Naive thymus-derived CD4-positive, alpha-beta T cell (primary cell): ENCODE results near the gene ARHGAP5. TPM values are rescaled to one million over a fixed set of nuclear protein-coding genes. Genes with fewer than 3 reads are reported as not detected.

Experiments
- ATAC-seq: fragments of 150-1000 bp; cut with Tn5 transposase; 2 replicates; pipeline ENCODE4 v1.10.0; 2021; ENCODE audit warnings: mild to moderate bottlenecking, moderate library complexity
- CTCF ChIA-PET: fragments of 350-600 bp; sonication (Branson Sonifier 250); formaldehyde crosslinking; loops from one replicate; lab custom pipeline; 2021; ENCODE audit warnings: antibody characterized with exemption; lab: Charles Lee
- POLR2A ChIA-PET: fragments of 350-600 bp; sonication (Branson Sonifier 250); formaldehyde crosslinking; loops from one replicate; lab custom pipeline; 2021; ENCODE audit warnings: antibody characterized with exemption, inconsistent platforms; lab: Charles Lee
- DNase-seq, 9 donors: peaks; one replicate each; pipeline versions ENCODE4 v3.0.0 to v3.0.0-alpha.2; 2020 to 2022; ENCODE audit warnings: mixed read lengths in 1 of 9
- H3K27ac ChIP-seq: one replicate; pipeline ENCODE4 v1.7.0; 2013; ENCODE audit warnings: mild to moderate bottlenecking, low read depth, low read length, moderate library complexity
- H3K27me3 ChIP-seq, 2 donors: one replicate each; pipeline ENCODE4 v1.7.0; 2013; ENCODE audit warnings: low read length in 2 of 2, mild to moderate bottlenecking in 2 of 2, moderate library complexity in 2 of 2; ENCODE audit not compliant: control insufficient read depth in 2 of 2, insufficient read depth in 2 of 2
- H3K36me3 ChIP-seq, 3 experiments: 1 replicate in 2 of 3; 2 replicates in 1 of 3; pipeline ENCODE4 v1.7.0; 2013; ENCODE audit warnings: low read length in 3 of 3, mild to moderate bottlenecking in 3 of 3, moderate library complexity in 1 of 3; ENCODE audit not compliant: insufficient read depth in 3 of 3, control insufficient read depth in 2 of 3
- H3K4me1 ChIP-seq, 2 donors: one replicate each; pipeline ENCODE4 v1.7.0; 2013; ENCODE audit warnings: low read length in 2 of 2, mild to moderate bottlenecking in 2 of 2, moderate library complexity in 1 of 2; ENCODE audit not compliant: control insufficient read depth in 2 of 2, insufficient read depth in 2 of 2
- H3K4me3 ChIP-seq: 2 replicates; pipeline ENCODE4 v1.7.0; 2013; ENCODE audit warnings: mild to moderate bottlenecking, low read length
- H3K9me3 ChIP-seq, 3 experiments: 1 replicate in 2 of 3; 2 replicates in 1 of 3; pipeline ENCODE4 v1.7.0; 2013; ENCODE audit warnings: low read length in 3 of 3; ENCODE audit not compliant: control insufficient read depth in 2 of 3
- H3K27ac Mint-ChIP-seq, 9 donors: one replicate each; pipeline ENCODE4 v1.8.0; 2020 to 2022; ENCODE audit warnings: mixed read lengths in 9 of 9, mild to moderate bottlenecking in 8 of 9, moderate library complexity in 5 of 9, inconsistent platforms in 2 of 9
- H3K27me3 Mint-ChIP-seq, 5 donors: one replicate each; pipeline ENCODE4 v1.8.0; 2021 to 2022; ENCODE audit warnings: mixed read lengths in 5 of 5, mild to moderate bottlenecking in 1 of 5
- H3K36me3 Mint-ChIP-seq, 5 donors: one replicate each; pipeline ENCODE4 v1.8.0; 2020 to 2022; ENCODE audit warnings: mixed read lengths in 5 of 5, mild to moderate bottlenecking in 3 of 5, inconsistent platforms in 1 of 5
- H3K4me1 Mint-ChIP-seq, 7 donors: one replicate each; pipeline ENCODE4 v1.8.0; 2020 to 2022; ENCODE audit warnings: mixed read lengths in 7 of 7, mild to moderate bottlenecking in 3 of 7, inconsistent platforms in 1 of 7
- H3K4me3 Mint-ChIP-seq, 10 donors: one replicate each; pipeline ENCODE4 v1.8.0; 2020 to 2022; ENCODE audit warnings: mild to moderate bottlenecking in 10 of 10, mixed read lengths in 10 of 10, moderate library complexity in 6 of 10, inconsistent platforms in 2 of 10
- H3K9me3 Mint-ChIP-seq, 11 donors: one replicate each; pipeline ENCODE4 v1.8.0; 2020 to 2022; ENCODE audit warnings: mixed read lengths in 11 of 11, mild to moderate bottlenecking in 4 of 11, inconsistent platforms in 1 of 11, moderate library complexity in 1 of 11
- intact Hi-C, 2 donors: fragments of 100-400 bp; cut with micrococcal nuclease; formaldehyde crosslinking; loops; one replicate each; pipeline ENCODE4 v1.15.1; 2023
- polyA plus RNA-seq, 2 donors: library from polyadenylated mRNA; unstranded; fragments of 300-500 nt; fragmentation: Illumina TruSeq; gene quantifications; one replicate each; pipeline ENCODE4 v1.2.3, GENCODE V29; 2021
- total RNA-seq, 6 experiments: library from RNA in 5 of 6; stranded (reverse) in 5 of 6; gene quantifications; 1 replicate in 5 of 6; 2 replicates in 1 of 6; pipeline ENCODE4 v1.2.3 and lab custom pipeline; 2021 to 2026

Gene ARHGAP5
- total and polyA plus RNA-seq, 7 experiments from 2014 or later: 26.6 to 98.2 (median 51.4) TPM

DNA sequence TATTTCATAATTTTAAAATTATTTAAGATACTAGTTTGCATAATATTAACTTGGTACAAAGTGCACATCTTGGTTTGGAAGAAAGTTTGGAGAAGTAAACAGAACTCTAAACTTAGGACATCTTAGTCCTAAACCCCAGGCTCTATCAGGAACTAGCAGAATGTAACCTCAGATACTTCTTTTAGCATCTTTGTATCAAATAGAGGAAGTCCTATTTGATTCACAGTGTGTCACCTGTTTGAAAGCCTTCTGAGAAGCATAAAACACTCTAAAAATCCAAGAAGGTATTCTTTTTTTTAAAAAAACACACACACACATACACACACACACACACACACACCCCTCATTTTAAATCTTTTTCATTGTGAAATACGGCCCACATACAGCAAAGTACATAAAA lies 112.7 kb downstream of the ARHGAP5 start:
- Histone ChIP-seq H3K4me1 (no peaks in the 10 kb centered on the region), H3K27ac (no peak overlapping the region), H3K36me3 (no peaks in the 10 kb centered on the region), H3K4me3 (no peak overlapping the region), H3K9me3 (no peaks in the 10 kb centered on the region), H3K27me3 (no peaks in the 10 kb centered on the region)
- Mint-ChIP-seq H3K4me1 (peaks cover 5 to 8% (median 6%) of the 10 kb centered on the region in 7 donors), H3K4me3 (peak overlapping the region in 1 of 10 donors; percentile 44), H3K9me3 (peaks cover 0 to 16% (median 5%) of the 10 kb centered on the region in 11 donors), H3K36me3 (peaks cover 0 to 5% (median 3%) of the 10 kb centered on the region in 5 donors), H3K27me3 (peaks cover 0 to 16% (median 5%) of the 10 kb centered on the region in 5 donors), H3K27ac (no peak overlapping the region)
- ChIA-PET POLR2A (no interaction called here), CTCF (no interaction called here)
- DNase-seq: no peak
- intact Hi-C loops: loop anchor here in 1 of 2 donors (5.0 kb wide), 1 partner anchor 83 kb away; no protein-coding TSS in a partner anchor
- no peak for ATAC-seq

GRCh38 chr14:32190673-32191072 lies 113.6 kb downstream of the ARHGAP5 start:
- Mint-ChIP-seq H3K27ac (no peak overlapping the region), H3K9me3 (peaks cover 0 to 9% (median 2%) of the 10 kb centered on the region in 11 donors), H3K27me3 (peaks cover 0 to 13% (median 5%) of the 10 kb centered on the region in 5 donors), H3K36me3 (peaks cover 0 to 5% (median 2%) of the 10 kb centered on the region in 5 donors), H3K4me1 (peaks cover 5 to 8% (median 6%) of the 10 kb centered on the region in 7 donors), H3K4me3 (no peak overlapping the region)
- Histone ChIP-seq H3K4me1 (no peaks in the 10 kb centered on the region), H3K27me3 (no peaks in the 10 kb centered on the region), H3K27ac (no peak overlapping the region), H3K9me3 (no peaks in the 10 kb centered on the region), H3K36me3 (no peaks in the 10 kb centered on the region), H3K4me3 (no peak overlapping the region)
- ChIA-PET CTCF (no interaction called here), POLR2A (no interaction called here)
- intact Hi-C loops: no loop called here
- ATAC-seq (no peak), DNase-seq (no peak)

GRCh38 chr14:32192712-32193373 lies 115.7 kb downstream of the ARHGAP5 start:
- Mint-ChIP-seq H3K4me3 (no peak overlapping the region), H3K36me3 (no peaks in the 10 kb centered on the region), H3K27me3 (peaks cover 0 to 7% (median 5%) of the 10 kb centered on the region in 5 donors), H3K9me3 (no peaks in the 10 kb centered on the region), H3K27ac (no peak overlapping the region), H3K4me1 (peaks cover 0 to 3% (median 0%) of the 10 kb centered on the region in 7 donors)
- ATAC-seq: no peak
- Histone ChIP-seq H3K27ac (no peak overlapping the region), H3K9me3 (no peaks in the 10 kb centered on the region), H3K27me3 (no peaks in the 10 kb centered on the region), H3K4me3 (no peak overlapping the region), H3K4me1 (no peaks in the 10 kb centered on the region), H3K36me3 (no peaks in the 10 kb centered on the region)
- ChIA-PET POLR2A (interaction anchor here (0.6 kb wide), 1 partner anchor 349 kb away, joined by 3 read pairs; no protein-coding TSS in a partner anchor), CTCF (no interaction called here)
- DNase-seq: no peak
- intact Hi-C loops: no loop called here

GRCh38 chr14:32193532-32193931 lies 116.4 kb downstream of the ARHGAP5 start:
- Histone ChIP-seq H3K9me3 (no peaks in the 10 kb centered on the region), H3K4me1 (no peaks in the 10 kb centered on the region), H3K4me3 (no peak overlapping the region), H3K27me3 (no peaks in the 10 kb centered on the region), H3K36me3 (no peaks in the 10 kb centered on the region), H3K27ac (no peak overlapping the region)
- DNase-seq (no peak), ATAC-seq (no peak)
- ChIA-PET CTCF (no interaction called here), POLR2A (no interaction called here)
- no peaks in the 10 kb centered on the region for H3K9me3 Mint-ChIP-seq
- H3K36me3 Mint-ChIP-seq: no peaks in the 10 kb centered on the region
- H3K4me3 Mint-ChIP-seq: no peak overlapping the region
- peaks cover 0 to 7% (median 5%) of the 10 kb centered on the region in 5 donors for H3K27me3 Mint-ChIP-seq
- H3K27ac Mint-ChIP-seq: no peak overlapping the region
- peaks cover 0 to 3% (median 0%) of the 10 kb centered on the region in 7 donors for H3K4me1 Mint-ChIP-seq
- intact Hi-C loops: no loop called here

DNA sequence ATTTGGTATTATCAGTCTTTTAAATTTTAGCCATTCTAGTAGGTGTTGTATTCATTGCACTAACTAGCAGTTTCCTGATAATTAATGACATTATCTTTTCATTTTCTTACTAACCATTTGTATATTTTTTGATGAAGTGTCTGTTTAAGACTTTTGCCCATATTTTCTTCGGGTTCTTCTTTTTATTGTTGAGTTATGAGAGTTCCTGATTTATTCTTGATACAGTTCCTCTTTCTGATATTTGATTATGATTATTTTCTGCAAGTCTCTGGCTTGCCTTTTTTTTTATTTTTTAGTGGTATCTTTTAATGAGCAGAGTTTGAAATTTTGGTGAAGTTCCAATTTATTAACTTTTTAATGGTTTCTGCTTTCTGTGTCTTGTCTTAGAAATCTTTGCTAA lies 118.5 kb downstream of the ARHGAP5 start:
- no peak overlapping the region for H3K27ac ChIP-seq
- intact Hi-C loops: no loop called here
- no peaks in the 10 kb centered on the region for H3K9me3 ChIP-seq
- no peak overlapping the region for H3K4me3 ChIP-seq
- H3K4me3 Mint-ChIP-seq: no peak overlapping the region
- ATAC-seq: no peak
- POLR2A ChIA-PET: no interaction called here
- no peaks in the 10 kb centered on the region for H3K36me3 ChIP-seq
- H3K27me3 Mint-ChIP-seq: peaks cover 0 to 7% (median 5%) of the 10 kb centered on the region in 5 donors
- H3K4me1 Mint-ChIP-seq: peaks cover 0 to 6% (median under 1%) of the 10 kb centered on the region in 7 donors
- H3K27me3 ChIP-seq: no peaks in the 10 kb centered on the region
- CTCF ChIA-PET: no interaction called here
- H3K36me3 Mint-ChIP-seq: no peaks in the 10 kb centered on the region
- H3K27ac Mint-ChIP-seq: no peak overlapping the region
- H3K9me3 Mint-ChIP-seq: no peaks in the 10 kb centered on the region
- no peaks in the 10 kb centered on the region for H3K4me1 ChIP-seq
- no peak for DNase-seq

GRCh38 chr14:32197919-32198318 lies 120.8 kb downstream of the ARHGAP5 start:
- Mint-ChIP-seq H3K36me3 (no peaks in the 10 kb centered on the region), H3K27me3 (peaks cover 0 to 7% (median 2%) of the 10 kb centered on the region in 5 donors), H3K9me3 (peaks cover 0 to 5% (median 0%) of the 10 kb centered on the region in 11 donors), H3K4me1 (peaks cover 0 to 25% (median 12%) of the 10 kb centered on the region in 7 donors), H3K27ac (no peak overlapping the region), H3K4me3 (no peak overlapping the region)
- ATAC-seq: no peak
- no peaks in the 10 kb centered on the region for H3K36me3 ChIP-seq
- ChIA-PET POLR2A (interaction anchor here (2.1 kb wide), 1 partner anchor 122 kb away, joined by 10 read pairs; no protein-coding TSS in a partner anchor), CTCF (no interaction called here)
- peaks cover 0 to 9% of the 10 kb centered on the region in 2 donors for H3K4me1 ChIP-seq
- intact Hi-C loops: no loop called here
- H3K4me3 ChIP-seq: no peak overlapping the region
- H3K9me3 ChIP-seq: no peaks in the 10 kb centered on the region
- H3K27me3 ChIP-seq: no peaks in the 10 kb centered on the region
- DNase-seq: no peak
- H3K27ac ChIP-seq: no peak overlapping the region
